ENCODE data around the gene ZNRF4.

Gene ZNRF4

DNA sequence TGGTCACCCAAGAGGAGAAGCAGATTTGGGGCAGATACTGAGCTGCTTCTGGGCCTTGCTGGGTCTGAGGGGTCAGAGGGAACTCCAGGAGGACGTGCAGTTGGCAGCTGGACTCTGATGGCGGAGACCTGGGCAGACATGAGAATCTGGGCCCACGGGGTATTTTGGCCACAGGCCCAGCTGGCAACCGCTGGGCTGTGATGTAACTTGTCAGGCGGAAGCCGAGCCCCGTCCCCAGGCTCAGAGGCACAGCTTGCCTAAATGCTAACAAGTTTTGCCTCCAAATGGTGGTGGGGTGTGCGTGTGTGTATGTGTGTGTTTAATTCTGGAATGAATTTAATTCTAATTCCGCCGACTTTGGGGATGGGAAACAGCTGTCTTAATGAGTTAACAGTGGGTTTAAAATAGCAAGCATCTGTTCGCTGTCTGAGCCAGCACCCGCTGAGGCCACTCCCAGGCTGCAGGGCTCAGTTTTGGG, 11.6 kb downstream of the ZNRF4 start:
- Histone ChIP-seq H3K27ac (ENCODE audit: low read depth, low read length) (no peak overlapping the region), H3F3A (ENCODE audit: insufficient read depth) (no peaks in the 10 kb centered on the region), H3K9me3 (ENCODE audit: insufficient read depth, low read length) (no peaks in the 10 kb centered on the region), H3K4me3 (ENCODE audit: insufficient read depth, low read length, poor library complexity, severe bottlenecking) (no peak overlapping the region), H4K20me1 (ENCODE audit: low read depth, low read length) (no peaks in the 10 kb centered on the region), H3K9ac (ENCODE audit: low read length) (no peak overlapping the region), H3K27me3 (ENCODE audit: low read length) (no peaks in the 10 kb centered on the region), H3K36me3 (ENCODE audit: low read length) (no peaks in the 10 kb centered on the region), H3K4me2 (ENCODE audit: low read depth, low read length, poor library complexity, severe bottlenecking) (no peak overlapping the region), H2AFZ (ENCODE audit: low read depth, low read length, severe bottlenecking) (no peak overlapping the region), H3K9me2 (replicated peaks; ENCODE audit: insufficient read depth, low read length) (no peaks in the 10 kb centered on the region), H3K79me2 (ENCODE audit: insufficient read depth, low read length) (no peaks in the 10 kb centered on the region)
- TF ChIP-seq, protein P1, sequence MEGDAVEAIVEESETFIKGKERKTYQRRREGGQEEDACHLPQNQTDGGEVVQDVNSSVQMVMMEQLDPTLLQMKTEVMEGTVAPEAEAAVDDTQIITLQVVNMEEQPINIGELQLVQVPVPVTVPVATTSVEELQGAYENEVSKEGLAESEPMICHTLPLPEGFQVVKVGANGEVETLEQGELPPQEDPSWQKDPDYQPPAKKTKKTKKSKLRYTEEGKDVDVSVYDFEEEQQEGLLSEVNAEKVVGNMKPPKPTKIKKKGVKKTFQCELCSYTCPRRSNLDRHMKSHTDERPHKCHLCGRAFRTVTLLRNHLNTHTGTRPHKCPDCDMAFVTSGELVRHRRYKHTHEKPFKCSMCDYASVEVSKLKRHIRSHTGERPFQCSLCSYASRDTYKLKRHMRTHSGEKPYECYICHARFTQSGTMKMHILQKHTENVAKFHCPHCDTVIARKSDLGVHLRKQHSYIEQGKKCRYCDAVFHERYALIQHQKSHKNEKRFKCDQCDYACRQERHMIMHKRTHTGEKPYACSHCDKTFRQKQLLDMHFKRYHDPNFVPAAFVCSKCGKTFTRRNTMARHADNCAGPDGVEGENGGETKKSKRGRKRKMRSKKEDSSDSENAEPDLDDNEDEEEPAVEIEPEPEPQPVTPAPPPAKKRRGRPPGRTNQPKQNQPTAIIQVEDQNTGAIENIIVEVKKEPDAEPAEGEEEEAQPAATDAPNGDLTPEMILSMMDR (IDR thresholded peaks at IDR 0.05; ENCODE audit: insufficient read depth, low read length, poor library complexity, severe bottlenecking): no peak
- TF ChIP-seq EZH2phosphoT487 (conservative IDR thresholded peaks at IDR 0.05; ENCODE audit: low read length): no peak

GRCh38 chr19:5470264-5470671, 15.1 kb downstream of the ZNRF4 start:
- TF ChIP-seq, protein P1 (IDR thresholded peaks at IDR 0.05; ENCODE audit: insufficient read depth, low read length, poor library complexity, severe bottlenecking): no peak
- TF ChIP-seq EZH2phosphoT487 (conservative IDR thresholded peaks at IDR 0.05; ENCODE audit: low read length): no peak
- Histone ChIP-seq H3K4me2 (ENCODE audit: low read depth, low read length, poor library complexity, severe bottlenecking) (no peak overlapping the region), H3K36me3 (ENCODE audit: low read length) (no peaks in the 10 kb centered on the region), H3K9me2 (replicated peaks; ENCODE audit: insufficient read depth, low read length) (no peaks in the 10 kb centered on the region), H3K4me3 (ENCODE audit: insufficient read depth, low read length, poor library complexity, severe bottlenecking) (no peak overlapping the region), H3K79me2 (ENCODE audit: insufficient read depth, low read length) (no peaks in the 10 kb centered on the region), H2AFZ (ENCODE audit: low read depth, low read length, severe bottlenecking) (no peak overlapping the region), H3K9me3 (ENCODE audit: insufficient read depth, low read length) (no peaks in the 10 kb centered on the region), H3F3A (ENCODE audit: insufficient read depth) (no peaks in the 10 kb centered on the region), H3K9ac (ENCODE audit: low read length) (no peak overlapping the region), H4K20me1 (ENCODE audit: low read depth, low read length) (no peaks in the 10 kb centered on the region), H3K27me3 (ENCODE audit: low read length) (no peaks in the 10 kb centered on the region), H3K27ac (ENCODE audit: low read depth, low read length) (no peak overlapping the region)

DNA sequence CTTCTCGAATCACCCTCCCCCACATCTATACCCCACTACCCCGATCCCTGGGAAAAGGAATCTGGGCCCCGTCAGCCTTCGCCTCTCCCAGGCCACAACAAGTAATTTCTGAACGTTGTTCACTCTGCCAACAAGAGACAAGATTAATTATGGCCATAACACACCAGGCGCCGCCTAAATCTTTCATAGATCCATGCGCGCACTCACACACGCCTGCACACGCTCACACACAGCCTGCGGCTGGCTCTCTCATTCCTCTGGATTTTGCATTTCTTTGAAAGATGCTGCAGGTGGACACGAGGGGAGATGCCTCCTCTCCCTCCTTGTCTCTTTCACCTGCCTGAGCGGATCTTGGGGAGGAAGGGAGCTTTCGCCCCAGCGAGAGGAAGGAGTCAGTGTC, 17.1 kb downstream of the ZNRF4 start:
- Histone ChIP-seq H4K20me1 (ENCODE audit: low read depth, low read length) (no peaks in the 10 kb centered on the region), H3K9ac (ENCODE audit: low read length) (no peak overlapping the region), H3K27ac (ENCODE audit: low read depth, low read length) (no peak overlapping the region), H3K9me2 (replicated peaks; ENCODE audit: insufficient read depth, low read length) (no peaks in the 10 kb centered on the region), H3K4me2 (ENCODE audit: low read depth, low read length, poor library complexity, severe bottlenecking) (no peak overlapping the region), H3K27me3 (ENCODE audit: low read length) (no peaks in the 10 kb centered on the region), H3F3A (ENCODE audit: insufficient read depth) (no peaks in the 10 kb centered on the region), H3K4me3 (ENCODE audit: insufficient read depth, low read length, poor library complexity, severe bottlenecking) (no peak overlapping the region), H2AFZ (ENCODE audit: low read depth, low read length, severe bottlenecking) (no peak overlapping the region), H3K36me3 (ENCODE audit: low read length) (no peaks in the 10 kb centered on the region), H3K9me3 (ENCODE audit: insufficient read depth, low read length) (no peaks in the 10 kb centered on the region), H3K79me2 (ENCODE audit: insufficient read depth, low read length) (no peaks in the 10 kb centered on the region)
- TF ChIP-seq, protein P1 (IDR thresholded peaks at IDR 0.05; ENCODE audit: insufficient read depth, low read length, poor library complexity, severe bottlenecking): no peak
- TF ChIP-seq EZH2phosphoT487 (conservative IDR thresholded peaks at IDR 0.05; ENCODE audit: low read length): no peak

Data from SU-DHL-6 (cell line).